Measurements from ENCODE around the gene HNRNPF. TPM values are rescaled to one million over a fixed set of nuclear protein-coding genes. Genes with fewer than 3 reads are reported as not detected.
A peak's percentile ranks its signal among the peaks of the same experiment; 100 is the strongest.
"Not testable (repeated sequence)": the region's sequence is repeated elsewhere in the genome, so short reads cannot be mapped to it uniquely, and the experiment has no call there.

Gene HNRNPF
- total RNA-seq, 1 experiment from 2014 or later, result 358 TPM

DNA sequence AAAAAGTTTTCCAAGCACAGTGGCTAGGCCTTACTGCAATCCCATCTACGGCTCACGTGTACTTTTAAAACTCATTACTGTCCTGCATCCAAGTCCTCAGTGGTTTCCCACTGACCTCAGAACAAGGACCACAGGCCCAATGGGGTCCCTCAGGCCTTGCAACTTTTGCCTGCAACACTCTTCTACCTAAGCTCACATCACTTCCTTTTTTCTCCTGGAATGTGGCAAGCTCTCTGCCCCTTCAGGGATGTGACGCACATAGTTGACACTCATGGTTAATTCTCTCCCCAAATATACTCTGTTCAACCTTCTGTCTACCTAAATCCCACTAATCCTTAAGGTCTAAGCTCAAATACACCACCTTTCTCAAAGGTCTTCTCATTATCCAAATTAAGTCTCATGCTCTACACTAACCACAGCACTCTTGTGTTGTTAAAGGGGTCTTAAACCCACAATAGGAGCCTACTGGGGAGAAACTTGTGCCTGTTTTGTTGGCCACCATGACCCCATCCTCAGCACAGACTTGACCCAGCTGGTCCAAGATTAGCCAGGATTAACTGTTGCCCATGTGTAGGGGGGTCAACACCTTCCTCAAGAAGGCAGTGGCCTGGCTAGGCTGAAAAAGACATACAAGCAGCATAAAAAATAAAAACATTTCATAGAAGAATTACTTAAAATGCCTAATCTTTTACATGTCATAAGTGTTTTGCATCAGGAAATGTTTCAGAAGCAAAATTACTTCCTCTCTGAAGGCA is 15.2 kb downstream of the HNRNPF start (continued):
- TF ChIP-seq NFYB (CRISPR knock-in tag; conservative IDR thresholded peaks at IDR 0.05; ENCODE audit: low read depth) (no peak), PRDM15 (CRISPR knock-in tag; IDR thresholded peaks at IDR 0.05) (no peak), NR3C1 (CRISPR knock-in tag; conservative IDR thresholded peaks at IDR 0.05; ENCODE audit: low read depth) (no peak), ZNF232 (CRISPR knock-in tag; IDR thresholded peaks at IDR 0.05) (no peak), TCF7 (CRISPR knock-in tag; IDR thresholded peaks at IDR 0.05; ENCODE audit: low read depth) (no peak), FOXP1 (CRISPR knock-in tag; IDR thresholded peaks at IDR 0.05; ENCODE audit: borderline replicate concordance) (no peak)
- TF ChIP-seq, protein P1, sequence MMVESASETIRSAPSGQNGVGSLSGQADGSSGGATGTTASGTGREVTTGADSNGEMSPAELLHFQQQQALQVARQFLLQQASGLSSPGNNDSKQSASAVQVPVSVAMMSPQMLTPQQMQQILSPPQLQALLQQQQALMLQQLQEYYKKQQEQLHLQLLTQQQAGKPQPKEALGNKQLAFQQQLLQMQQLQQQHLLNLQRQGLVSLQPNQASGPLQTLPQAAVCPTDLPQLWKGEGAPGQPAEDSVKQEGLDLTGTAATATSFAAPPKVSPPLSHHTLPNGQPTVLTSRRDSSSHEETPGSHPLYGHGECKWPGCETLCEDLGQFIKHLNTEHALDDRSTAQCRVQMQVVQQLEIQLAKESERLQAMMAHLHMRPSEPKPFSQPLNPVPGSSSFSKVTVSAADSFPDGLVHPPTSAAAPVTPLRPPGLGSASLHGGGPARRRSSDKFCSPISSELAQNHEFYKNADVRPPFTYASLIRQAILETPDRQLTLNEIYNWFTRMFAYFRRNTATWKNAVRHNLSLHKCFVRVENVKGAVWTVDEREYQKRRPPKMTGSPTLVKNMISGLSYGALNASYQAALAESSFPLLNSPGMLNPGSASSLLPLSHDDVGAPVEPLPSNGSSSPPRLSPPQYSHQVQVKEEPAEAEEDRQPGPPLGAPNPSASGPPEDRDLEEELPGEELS (CRISPR knock-in tag; IDR thresholded peaks at IDR 0.05), result no peak

- CTCF ChIA-PET; POLR2A ChIA-PET; H3K4me3 Mint-ChIP-seq; H3K9me3 Mint-ChIP-seq; H3K27me3 Mint-ChIP-seq (ENCODE audit: low read depth); DNase-seq (ENCODE audit: low spot score); ATAC-seq: not testable (repeated sequence)
- peaks cover 68% of the 10 kb centered on the region for H3K36me3 Mint-ChIP-seq
- H3K4me1 Mint-ChIP-seq, result peaks cover 46% of the 10 kb centered on the region
- H3K27ac Mint-ChIP-seq, result peak overlapping the region; percentile 82
Observed at GRCh38 chr10:43393186-43393585, 15.8 kb downstream of the HNRNPF start.

DNA sequence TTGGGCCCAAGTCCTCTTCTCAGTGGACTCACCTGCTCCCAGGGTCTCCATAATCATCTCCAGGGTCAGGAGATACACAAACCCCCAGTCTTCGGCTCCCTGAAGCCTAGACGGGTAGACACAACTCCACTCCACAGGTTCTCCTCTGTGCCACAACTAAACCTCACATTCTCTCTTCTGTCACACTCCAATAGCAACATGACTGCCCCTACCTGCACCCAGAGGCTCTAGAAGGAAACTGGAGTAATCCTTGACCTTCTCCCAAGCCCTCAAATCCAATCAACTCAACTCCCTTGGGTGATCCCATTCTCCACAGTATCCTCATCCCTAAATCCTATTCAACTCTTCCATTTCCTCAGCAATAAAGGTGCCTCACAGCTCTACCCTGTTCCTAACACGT is 16.2 kb downstream of the HNRNPF start:
- peaks cover 72% of the 10 kb centered on the region for H3K36me3 Mint-ChIP-seq
- no peak overlapping the region for H3K4me3 Mint-ChIP-seq
- ATAC-seq, result no peak
- no peaks in the 10 kb centered on the region for H3K27me3 Mint-ChIP-seq (ENCODE audit: low read depth)
- POLR2A ChIA-PET, result no interaction called here
- no peaks in the 10 kb centered on the region for H3K9me3 Mint-ChIP-seq
- H3K4me1 Mint-ChIP-seq, result peaks cover 42% of the 10 kb centered on the region
- CTCF ChIA-PET, result no interaction called here
- DNase-seq (ENCODE audit: low spot score), result no peak
- TF ChIP-seq USF2 (CRISPR knock-in tag; IDR thresholded peaks at IDR 0.05), result no peak
- peak overlapping the region; percentile 82 for H3K27ac Mint-ChIP-seq

DNA sequence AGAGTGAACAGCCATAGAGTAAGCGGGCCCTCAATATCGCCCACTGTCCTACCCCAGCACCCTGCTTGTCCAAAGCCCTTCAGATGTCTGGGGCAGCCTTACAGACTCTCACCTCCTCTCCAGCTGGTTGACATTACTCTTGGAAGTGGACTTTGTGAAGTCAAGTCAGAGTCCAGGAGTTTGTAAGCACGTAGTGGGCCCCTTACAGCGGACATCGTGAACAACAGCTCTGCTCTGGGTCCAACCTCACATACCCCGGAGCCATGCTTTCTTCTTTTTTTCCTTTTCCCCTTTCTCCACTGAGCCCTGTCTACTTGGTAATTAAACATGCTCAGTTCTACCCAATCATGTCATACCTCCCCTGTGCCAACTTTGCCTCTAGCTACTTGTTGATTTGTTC is 17.5 kb downstream of the HNRNPF start:
- no peak overlapping the region for H3K4me3 Mint-ChIP-seq
- CTCF ChIA-PET, result no interaction called here
- no peaks in the 10 kb centered on the region for H3K9me3 Mint-ChIP-seq

More for the DNA sequence above, 17.5 kb downstream of the HNRNPF start:
- ATAC-seq (no peak), DNase-seq (ENCODE audit: low spot score) (no peak)
- TF ChIP-seq AFF4 (CRISPR knock-in tag; IDR thresholded peaks at IDR 0.05; ENCODE audit: borderline replicate concordance) (no peak), ZBTB21 (CRISPR knock-in tag; IDR thresholded peaks at IDR 0.05; ENCODE audit: borderline replicate concordance) (no peak)
- TF ChIP-seq, protein P2, sequence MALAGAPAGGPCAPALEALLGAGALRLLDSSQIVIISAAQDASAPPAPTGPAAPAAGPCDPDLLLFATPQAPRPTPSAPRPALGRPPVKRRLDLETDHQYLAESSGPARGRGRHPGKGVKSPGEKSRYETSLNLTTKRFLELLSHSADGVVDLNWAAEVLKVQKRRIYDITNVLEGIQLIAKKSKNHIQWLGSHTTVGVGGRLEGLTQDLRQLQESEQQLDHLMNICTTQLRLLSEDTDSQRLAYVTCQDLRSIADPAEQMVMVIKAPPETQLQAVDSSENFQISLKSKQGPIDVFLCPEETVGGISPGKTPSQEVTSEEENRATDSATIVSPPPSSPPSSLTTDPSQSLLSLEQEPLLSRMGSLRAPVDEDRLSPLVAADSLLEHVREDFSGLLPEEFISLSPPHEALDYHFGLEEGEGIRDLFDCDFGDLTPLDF (CRISPR knock-in tag; IDR thresholded peaks at IDR 0.05), result no peak
- POLR2A ChIA-PET, result no interaction called here
- no peaks in the 10 kb centered on the region for H3K27me3 Mint-ChIP-seq (ENCODE audit: low read depth)
- peak overlapping the region; percentile 34; the same call in 1 of the 2 replicates for H3K27ac Mint-ChIP-seq
- peaks cover 36% of the 10 kb centered on the region for H3K4me1 Mint-ChIP-seq
- peaks cover 85% of the 10 kb centered on the region for H3K36me3 Mint-ChIP-seq
